Activated CD4-positive, alpha-beta T cell treated with anti-CD3 and anti-CD28 coated beads, Interleukin-2, amount 10 ng/mL, durations not matched to agents 24 days and 14 days (primary cell): ENCODE results near the gene NEO1. TPM values are rescaled to one million over a fixed set of nuclear protein-coding genes. Genes with fewer than 3 reads are reported as not detected.

Experiments used
- DNase-seq: peaks from one replicate; pipeline ENCODE4 v3.0.0; 2022
- H3K27ac Mint-ChIP-seq: one replicate; pipeline ENCODE4 v1.8.0; 2022; ENCODE audit warnings: mild to moderate bottlenecking, mixed read lengths
- H3K27me3 Mint-ChIP-seq: one replicate; pipeline ENCODE4 v1.8.0; 2022; ENCODE audit warnings: mixed read lengths
- H3K36me3 Mint-ChIP-seq: one replicate; pipeline ENCODE4 v1.8.0; 2022; ENCODE audit warnings: low read depth, mild to moderate bottlenecking, mixed read lengths
- H3K4me1 Mint-ChIP-seq: one replicate; pipeline ENCODE4 v1.8.0; 2021; ENCODE audit warnings: mixed read lengths
- H3K4me3 Mint-ChIP-seq: one replicate; pipeline ENCODE4 v1.8.0; 2022; ENCODE audit warnings: mild to moderate bottlenecking, moderate library complexity, mixed read lengths
- H3K9me3 Mint-ChIP-seq: one replicate; pipeline ENCODE4 v1.8.0; 2021; ENCODE audit warnings: mixed read lengths
- intact Hi-C: fragments of 100-400 bp; cut with micrococcal nuclease; formaldehyde crosslinking; loops from one replicate; pipeline ENCODE4 v1.15.1; 2023
- total RNA-seq: library from RNA; stranded (reverse); gene quantifications from 2 replicates; pipeline ENCODE4 v1.2.3, GENCODE V29; 2022

The NEO1 gene
- total RNA-seq, 1 donor from 2014 or later, result 5.8 TPM

DNA sequence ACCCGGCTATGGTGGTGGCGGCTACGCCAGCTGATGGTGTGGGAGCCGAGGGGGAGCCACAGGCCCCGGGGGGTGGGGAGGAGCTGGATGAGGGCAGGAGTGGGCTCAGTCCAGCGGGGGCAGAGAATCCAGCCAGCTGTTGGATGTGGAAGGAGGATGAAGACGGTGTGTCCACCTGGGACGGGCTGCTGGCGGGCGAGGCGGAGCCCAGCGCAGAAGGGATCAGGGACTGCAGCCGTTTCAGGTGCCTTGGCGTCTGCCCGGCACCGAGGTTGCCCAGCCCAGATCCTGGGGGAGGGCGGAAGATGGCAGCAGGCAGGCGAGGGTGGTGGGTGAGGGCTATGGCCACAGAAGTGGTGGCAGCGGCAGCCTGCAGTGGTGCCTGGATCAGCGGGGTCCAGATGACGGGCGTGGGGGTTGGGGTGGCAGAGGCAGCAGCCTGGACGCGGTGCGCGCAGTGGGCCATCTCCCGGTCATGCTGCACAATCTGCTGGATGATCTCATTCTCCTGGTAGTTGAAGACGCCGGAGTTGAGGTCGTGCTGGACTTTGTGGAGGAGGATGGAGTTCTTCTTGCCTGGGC is 271.2 kb downstream of the NEO1 start:
- DNase-seq, result no peak
- intact Hi-C loops, result no loop called here
- H3K27me3 Mint-ChIP-seq, result peaks cover 6% of the 10 kb centered on the region
- H3K4me1 Mint-ChIP-seq, result peaks cover 8% of the 10 kb centered on the region
- H3K4me3 Mint-ChIP-seq, result no peak overlapping the region
- no peak overlapping the region for H3K27ac Mint-ChIP-seq
- no peaks in the 10 kb centered on the region for H3K36me3 Mint-ChIP-seq
- H3K9me3 Mint-ChIP-seq, result no peaks in the 10 kb centered on the region

DNA sequence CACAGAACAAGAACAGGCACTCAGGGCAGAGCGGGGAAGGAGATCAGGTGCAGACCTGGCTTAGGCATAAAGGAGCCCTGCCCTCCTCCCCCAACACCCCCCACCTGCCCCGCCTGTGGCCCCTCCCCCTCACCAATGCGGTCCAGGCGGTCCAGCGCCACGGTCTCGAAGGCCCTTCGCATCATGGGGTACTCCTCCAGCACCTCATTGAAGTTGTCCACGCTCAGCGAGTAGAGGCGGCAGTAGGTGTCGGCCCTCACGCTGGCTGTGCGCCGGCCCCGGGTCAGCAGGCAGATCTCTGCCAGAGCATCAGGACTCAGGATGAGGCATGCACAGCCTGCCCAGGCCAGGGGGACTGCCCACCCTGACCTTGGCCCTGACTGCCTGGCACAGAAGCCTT is 271.7 kb downstream of the NEO1 start:
- intact Hi-C loops, result no loop called here
- Mint-ChIP-seq H3K4me1 (peaks cover 8% of the 10 kb centered on the region), H3K36me3 (no peaks in the 10 kb centered on the region), H3K27ac (no peak overlapping the region), H3K27me3 (peaks cover 6% of the 10 kb centered on the region), H3K9me3 (no peaks in the 10 kb centered on the region), H3K4me3 (no peak overlapping the region)
- DNase-seq, result no peak

DNA sequence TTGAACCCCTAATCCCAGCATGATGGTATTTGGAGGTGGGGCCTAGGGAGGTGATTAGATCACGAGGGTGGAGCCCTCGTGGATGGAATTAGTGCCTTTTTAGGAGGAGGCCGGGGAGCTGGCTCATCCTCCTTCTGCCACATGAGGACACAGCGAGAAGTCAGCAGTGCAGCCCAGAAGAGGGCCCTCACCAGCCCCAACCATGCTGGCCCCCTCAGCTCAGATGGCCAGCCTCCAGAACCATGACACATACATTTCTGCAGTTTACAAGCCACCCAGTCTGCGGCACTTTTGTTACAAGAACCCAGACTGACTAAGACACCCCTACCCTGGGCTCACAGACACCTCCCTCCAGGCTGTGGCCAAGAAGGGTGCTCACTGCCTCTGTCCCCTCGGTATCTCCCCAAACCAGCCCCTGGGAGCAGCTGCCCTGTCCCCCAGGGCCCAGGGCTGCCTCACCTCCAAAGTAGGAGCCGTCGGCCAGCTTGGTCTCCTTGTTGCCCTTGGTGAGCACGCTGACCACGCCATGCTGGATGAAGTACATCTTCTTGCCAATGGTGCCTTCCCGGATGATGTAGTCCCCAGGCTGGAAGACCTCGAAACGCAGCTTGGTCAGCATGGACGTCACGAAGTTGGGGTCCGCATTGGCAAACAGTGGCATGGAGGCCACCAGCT is 272.4 kb downstream of the NEO1 start:
- intact Hi-C loops, result no loop called here
- no peaks in the 10 kb centered on the region for H3K9me3 Mint-ChIP-seq
- no peak overlapping the region for H3K27ac Mint-ChIP-seq
- H3K4me3 Mint-ChIP-seq, result no peak overlapping the region
- H3K36me3 Mint-ChIP-seq, result no peaks in the 10 kb centered on the region
- no peak for DNase-seq
- peaks cover 6% of the 10 kb centered on the region for H3K4me1 Mint-ChIP-seq
- H3K27me3 Mint-ChIP-seq, result peaks cover 2% of the 10 kb centered on the region

DNA sequence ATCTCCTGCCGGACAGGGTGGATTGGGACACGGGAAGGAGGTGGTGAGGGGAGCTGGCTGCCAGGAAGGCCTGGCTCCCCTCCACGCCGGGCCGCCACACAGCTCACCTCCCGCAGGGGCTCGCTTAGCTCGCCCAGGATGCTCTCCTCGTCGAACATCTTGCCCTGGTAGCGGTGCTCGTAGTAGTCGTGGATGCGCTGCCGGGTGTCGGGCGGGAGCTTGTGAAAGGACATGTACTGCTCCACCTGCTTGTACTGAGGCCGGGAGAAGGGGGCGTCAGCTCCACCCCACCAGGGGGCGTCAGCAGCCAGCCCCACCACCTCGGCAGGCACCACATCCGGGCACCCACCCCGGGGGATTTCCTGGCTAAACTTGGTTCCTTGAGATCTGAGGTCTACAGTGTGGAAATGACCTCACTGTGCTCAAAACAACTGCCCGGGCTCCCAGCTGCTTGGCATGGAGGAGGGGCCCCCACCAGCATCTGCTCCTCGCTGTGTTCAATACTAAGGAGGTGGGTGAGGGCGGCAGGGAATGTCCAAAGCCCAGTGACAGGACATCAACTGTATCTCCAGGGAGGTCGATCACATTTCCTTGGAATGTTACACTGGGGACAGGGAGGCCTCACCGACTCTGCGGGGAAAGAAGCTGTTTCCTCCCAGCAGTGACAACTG is 273.1 kb downstream of the NEO1 start:
- no peak overlapping the region for H3K4me3 Mint-ChIP-seq

DNA sequence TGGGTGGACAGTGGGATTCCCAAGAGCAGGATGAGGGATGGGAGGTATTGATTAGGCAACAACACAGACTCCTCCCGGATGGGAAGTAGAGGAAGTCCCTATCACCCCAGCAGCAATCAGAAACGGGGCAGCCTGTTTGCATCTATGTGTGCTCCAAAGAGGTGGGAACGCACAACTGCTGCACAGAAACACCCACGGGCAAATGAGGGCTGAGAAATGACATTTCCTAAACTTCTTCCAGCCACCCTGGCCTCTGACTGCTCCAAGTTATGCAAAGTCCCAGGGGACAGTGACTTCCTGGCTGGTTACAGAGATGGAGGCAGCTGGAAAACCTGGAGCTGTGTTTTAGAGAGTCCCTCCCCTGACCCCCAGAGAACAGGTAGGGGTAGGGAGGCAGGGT is 273.9 kb downstream of the NEO1 start:
- peaks cover 6% of the 10 kb centered on the region for H3K4me1 Mint-ChIP-seq
- no peaks in the 10 kb centered on the region for H3K9me3 Mint-ChIP-seq
- H3K27me3 Mint-ChIP-seq, result peaks cover 2% of the 10 kb centered on the region
- DNase-seq, result no peak
- H3K36me3 Mint-ChIP-seq, result no peaks in the 10 kb centered on the region
- H3K4me3 Mint-ChIP-seq, result no peak overlapping the region
- no peak overlapping the region for H3K27ac Mint-ChIP-seq
- intact Hi-C loops, result no loop called here

More for the DNA sequence above, 273.1 kb downstream of the NEO1 start:
- Mint-ChIP-seq H3K4me1 (peaks cover 6% of the 10 kb centered on the region), H3K27me3 (peaks cover 2% of the 10 kb centered on the region), H3K27ac (no peak overlapping the region), H3K9me3 (no peaks in the 10 kb centered on the region), H3K36me3 (no peaks in the 10 kb centered on the region)
- DNase-seq, result peak; percentile 63
- intact Hi-C loops, result no loop called here

DNA sequence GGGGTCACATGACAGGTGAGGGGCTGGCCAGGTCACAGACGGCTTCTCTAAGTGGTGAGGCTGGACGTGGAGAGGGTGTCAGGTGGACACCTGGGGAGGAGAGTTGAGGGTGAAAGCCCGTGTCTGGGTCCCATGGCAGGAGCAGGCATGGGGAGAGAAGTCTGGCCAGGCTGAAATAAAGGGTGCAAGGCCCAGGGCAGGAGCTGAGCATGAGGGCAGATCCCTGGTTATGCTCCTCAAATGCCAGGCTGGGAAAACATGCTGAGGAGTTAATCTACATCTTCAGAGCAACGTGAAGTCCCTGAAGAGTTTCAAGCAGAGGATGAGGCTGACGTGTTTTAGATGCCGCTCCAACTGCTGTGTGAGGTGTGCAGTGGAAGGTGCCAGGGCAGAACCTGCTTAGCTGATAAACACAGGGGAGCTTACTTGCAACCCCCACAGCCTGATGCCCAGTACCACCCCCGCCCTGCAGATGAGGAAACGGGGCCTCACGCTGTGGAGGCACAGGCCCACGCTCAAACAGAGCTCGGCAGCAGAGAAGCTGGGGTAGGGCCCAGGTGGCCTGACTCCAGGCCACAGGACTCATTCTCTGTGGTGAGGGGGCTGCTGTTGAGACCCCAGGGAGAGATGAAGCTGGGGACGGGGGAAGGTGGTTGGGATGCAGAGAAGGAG is 276.0 kb downstream of the NEO1 start:
- Mint-ChIP-seq H3K27me3 (peaks cover 2% of the 10 kb centered on the region), H3K36me3 (no peaks in the 10 kb centered on the region), H3K27ac (no peak overlapping the region), H3K4me3 (no peak overlapping the region), H3K9me3 (no peaks in the 10 kb centered on the region), H3K4me1 (peaks cover 6% of the 10 kb centered on the region)
- intact Hi-C loops, result no loop called here
- DNase-seq, result no peak

DNA sequence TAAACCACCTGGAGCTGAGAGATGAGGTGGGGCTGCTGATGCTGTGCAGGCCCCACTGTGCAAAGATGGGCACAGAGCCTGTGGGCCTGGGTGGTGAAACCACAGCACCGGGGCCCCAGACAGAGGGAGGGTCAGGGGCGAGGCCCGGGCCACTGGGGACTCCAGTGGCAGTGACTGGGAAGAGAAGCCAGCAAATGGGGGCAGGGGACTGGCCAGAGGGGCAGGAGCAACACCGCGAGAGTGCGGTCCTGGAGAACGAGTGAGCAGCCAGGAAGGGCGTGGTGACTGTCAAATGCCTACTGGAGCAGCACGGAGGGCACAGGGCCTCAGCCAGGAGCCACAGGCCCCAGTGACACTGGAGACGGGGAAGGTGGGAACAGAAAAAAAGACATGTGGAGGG is 276.7 kb downstream of the NEO1 start:
- Mint-ChIP-seq H3K4me3 (no peak overlapping the region), H3K27ac (no peak overlapping the region), H3K9me3 (no peaks in the 10 kb centered on the region), H3K36me3 (no peaks in the 10 kb centered on the region), H3K4me1 (peaks cover 6% of the 10 kb centered on the region), H3K27me3 (peaks cover 2% of the 10 kb centered on the region)
- intact Hi-C loops, result no loop called here
- DNase-seq, result no peak

DNA sequence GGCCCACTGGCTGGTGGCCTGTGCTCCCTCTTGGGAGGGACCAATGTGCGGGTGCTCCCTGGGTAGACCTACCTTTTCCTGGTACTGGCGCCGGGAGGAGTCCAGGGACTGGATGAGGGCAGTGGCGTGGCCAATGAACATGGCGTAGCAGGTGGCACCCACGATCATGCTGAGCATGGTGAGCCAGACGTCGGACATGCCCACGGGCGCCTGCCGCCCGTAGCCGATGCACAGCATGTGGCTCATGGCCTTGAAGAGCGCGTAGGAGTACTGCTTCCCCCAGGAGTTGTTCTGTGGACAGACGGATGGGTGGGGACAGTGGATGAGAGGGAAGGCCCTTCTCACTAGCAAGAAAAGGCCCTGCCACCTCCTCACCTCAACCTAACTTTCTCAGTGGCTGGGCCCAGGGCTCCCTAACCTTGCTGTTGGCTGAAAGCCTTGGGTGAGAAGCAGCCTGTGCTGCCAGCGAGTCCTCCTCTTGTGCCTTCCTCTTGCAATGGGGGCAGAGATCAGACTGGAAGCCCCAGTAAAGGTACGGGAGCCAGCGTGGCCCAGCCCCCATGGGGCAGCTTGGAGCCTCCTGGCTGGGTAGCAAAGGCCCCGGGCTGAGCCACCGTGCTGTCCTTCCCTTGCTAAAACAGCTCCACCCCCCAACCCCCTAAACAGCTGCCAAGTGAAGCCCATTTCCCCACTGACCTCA is 277.4 kb downstream of the NEO1 start:
- intact Hi-C loops, result no loop called here
- Mint-ChIP-seq H3K27ac (no peak overlapping the region), H3K4me3 (no peak overlapping the region), H3K27me3 (peaks cover 2% of the 10 kb centered on the region), H3K4me1 (peaks cover 6% of the 10 kb centered on the region), H3K36me3 (no peaks in the 10 kb centered on the region), H3K9me3 (no peaks in the 10 kb centered on the region)
- no peak for DNase-seq

DNA sequence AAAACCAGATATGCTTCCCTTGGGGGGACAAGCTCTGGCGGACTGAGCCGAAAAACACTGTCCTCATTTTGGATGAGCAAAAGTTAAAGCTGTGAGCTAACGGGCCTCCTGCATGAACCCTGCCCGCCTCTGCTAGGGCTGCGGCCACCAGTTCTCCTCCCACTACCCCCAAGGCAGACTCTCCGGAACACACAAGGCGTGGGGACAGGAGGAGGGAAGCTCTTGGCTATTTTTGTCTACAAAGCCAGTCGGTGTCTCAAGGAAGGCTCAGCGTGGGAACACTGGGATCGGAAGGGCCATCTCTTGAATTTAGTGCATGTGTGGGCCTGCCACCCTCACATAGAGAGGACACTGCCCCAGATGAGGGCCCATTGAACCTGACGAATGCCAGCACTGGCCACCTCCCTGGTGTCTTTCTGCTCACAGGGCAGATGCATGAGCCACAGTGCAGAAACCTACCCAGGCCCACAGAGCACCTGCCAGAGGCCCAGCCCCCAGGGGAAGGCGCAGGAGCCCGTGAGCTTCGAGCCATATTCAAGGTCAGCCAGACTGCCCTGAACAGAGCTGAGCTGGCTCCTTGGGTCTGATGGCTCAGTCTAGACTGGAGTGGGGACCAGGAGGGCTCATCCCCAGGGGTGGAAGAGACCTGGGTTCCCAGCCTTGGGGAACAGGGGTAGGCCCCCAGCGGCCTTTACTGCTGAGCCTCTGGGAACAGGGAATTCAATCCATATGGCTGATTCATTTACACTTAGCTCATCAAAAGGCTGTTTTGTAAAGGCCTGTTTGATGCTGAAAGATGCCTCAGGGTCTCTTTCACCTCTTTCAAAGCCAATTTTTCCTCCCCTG is 278.2 kb downstream of the NEO1 start:
- intact Hi-C loops, result no loop called here
- peaks cover 2% of the 10 kb centered on the region for H3K27me3 Mint-ChIP-seq
- H3K9me3 Mint-ChIP-seq, result no peaks in the 10 kb centered on the region
- DNase-seq, result no peak
- H3K36me3 Mint-ChIP-seq, result no peaks in the 10 kb centered on the region
- H3K4me3 Mint-ChIP-seq, result no peak overlapping the region
- peaks cover 6% of the 10 kb centered on the region for H3K4me1 Mint-ChIP-seq
- no peak overlapping the region for H3K27ac Mint-ChIP-seq

DNA sequence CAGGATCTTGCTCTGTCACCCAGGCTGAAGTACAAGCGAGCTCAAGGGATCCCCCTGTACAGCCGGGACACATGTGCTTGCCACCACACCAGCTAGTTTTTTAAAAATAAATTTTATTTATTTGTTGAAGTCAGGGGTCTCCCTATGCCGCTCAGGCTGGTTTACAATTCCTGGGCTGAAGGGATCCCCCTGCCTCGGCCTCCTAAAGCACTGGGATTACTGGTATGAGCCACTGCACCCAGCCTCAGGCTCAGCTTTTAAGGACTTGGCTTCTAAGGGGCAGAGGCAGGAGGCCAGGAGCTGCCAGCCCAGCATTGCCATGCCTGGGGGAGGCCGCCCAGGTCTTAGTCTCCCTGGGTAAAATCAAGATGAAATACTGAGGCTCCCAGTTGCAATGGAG is 279.2 kb downstream of the NEO1 start:
- no peak overlapping the region for H3K4me3 Mint-ChIP-seq
- H3K36me3 Mint-ChIP-seq, result no peaks in the 10 kb centered on the region
- intact Hi-C loops, result no loop called here
- H3K9me3 Mint-ChIP-seq, result no peaks in the 10 kb centered on the region
- no peaks in the 10 kb centered on the region for H3K27me3 Mint-ChIP-seq
- H3K4me1 Mint-ChIP-seq, result no peaks in the 10 kb centered on the region
- H3K27ac Mint-ChIP-seq, result no peak overlapping the region
- no peak for DNase-seq

DNA sequence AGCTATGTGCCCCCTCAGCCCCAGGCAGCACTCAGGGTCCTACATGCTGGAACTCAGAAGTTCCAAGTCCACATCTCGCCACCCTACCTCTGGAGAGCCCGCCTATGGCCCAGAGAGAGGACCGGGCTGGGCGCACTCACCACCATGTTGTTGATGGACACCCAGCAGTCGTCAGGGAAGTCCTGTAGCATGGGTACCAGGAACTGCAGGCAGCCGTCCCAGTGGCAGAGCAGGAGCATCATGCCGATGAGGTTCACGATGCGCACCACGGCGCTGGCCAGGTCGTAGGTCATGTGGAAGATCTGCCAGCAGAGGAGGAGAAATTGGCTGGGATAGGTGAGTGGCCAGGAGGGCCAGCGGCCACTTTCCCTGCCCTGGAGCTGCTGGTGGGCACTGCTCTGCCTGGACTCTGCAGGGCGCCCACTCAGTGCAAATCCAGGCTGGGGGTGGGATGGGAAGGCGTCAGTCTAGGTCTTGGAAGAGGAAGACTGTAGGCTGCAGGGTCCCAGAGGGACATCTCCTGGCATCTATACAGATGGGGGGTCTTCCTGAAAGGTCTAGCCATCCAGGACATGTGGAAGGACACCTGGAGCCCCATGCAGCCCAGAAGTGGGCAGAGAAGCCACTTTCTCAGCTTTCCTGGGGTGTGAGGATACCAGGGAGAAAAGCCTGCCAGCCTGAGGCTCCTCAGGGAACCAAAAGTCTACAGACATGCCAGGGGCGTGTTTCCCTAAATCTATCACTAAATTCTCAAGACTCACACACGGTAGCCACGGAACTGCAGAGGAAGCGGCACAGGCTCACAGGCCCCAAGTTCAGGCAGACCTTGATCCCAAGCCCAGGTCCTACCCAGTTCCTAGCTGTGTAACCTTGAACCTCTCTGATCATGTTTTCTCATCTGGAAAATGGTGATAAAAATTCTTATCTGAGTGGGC is 280.0 kb downstream of the NEO1 start:
- H3K27ac Mint-ChIP-seq, result no peak overlapping the region
- no peaks in the 10 kb centered on the region for H3K36me3 Mint-ChIP-seq
- no peak for DNase-seq
- no peaks in the 10 kb centered on the region for H3K27me3 Mint-ChIP-seq
- H3K9me3 Mint-ChIP-seq, result no peaks in the 10 kb centered on the region
- no peak overlapping the region for H3K4me3 Mint-ChIP-seq
- intact Hi-C loops, result no loop called here
- no peaks in the 10 kb centered on the region for H3K4me1 Mint-ChIP-seq

DNA sequence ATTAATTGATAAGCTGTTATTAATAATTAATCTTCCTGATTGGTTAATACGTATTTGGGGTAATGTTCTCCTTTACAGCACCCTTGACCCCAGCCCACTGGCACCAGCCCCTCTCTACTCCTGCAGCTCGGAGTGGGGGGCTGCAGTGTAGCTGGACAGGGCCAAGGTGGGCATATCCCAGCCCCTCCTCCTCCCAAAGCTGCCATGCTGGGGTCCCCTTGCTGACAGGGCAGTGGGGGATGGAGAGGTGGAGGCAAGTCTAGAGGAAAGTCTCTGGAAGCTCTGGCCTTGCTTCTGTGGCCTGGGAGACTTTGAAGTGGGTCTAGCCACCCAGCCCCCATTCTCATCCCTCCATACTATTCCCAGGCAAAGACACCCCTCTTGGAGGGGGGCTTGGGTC is 280.7 kb downstream of the NEO1 start:
- Mint-ChIP-seq H3K27me3 (no peaks in the 10 kb centered on the region), H3K9me3 (no peaks in the 10 kb centered on the region), H3K4me3 (no peak overlapping the region), H3K36me3 (no peaks in the 10 kb centered on the region), H3K27ac (no peak overlapping the region), H3K4me1 (no peaks in the 10 kb centered on the region)
- intact Hi-C loops, result no loop called here
- DNase-seq, result no peak
